NCI-H128 (cell line): ENCODE results near the gene COG3.

Source experiments
- DNase-seq: peaks from one replicate; lab custom pipeline; 2025; ENCODE audit not compliant: unreplicated experiment; lab: John Stamatoyannopoulos, UW

COG3 gene

DNA sequence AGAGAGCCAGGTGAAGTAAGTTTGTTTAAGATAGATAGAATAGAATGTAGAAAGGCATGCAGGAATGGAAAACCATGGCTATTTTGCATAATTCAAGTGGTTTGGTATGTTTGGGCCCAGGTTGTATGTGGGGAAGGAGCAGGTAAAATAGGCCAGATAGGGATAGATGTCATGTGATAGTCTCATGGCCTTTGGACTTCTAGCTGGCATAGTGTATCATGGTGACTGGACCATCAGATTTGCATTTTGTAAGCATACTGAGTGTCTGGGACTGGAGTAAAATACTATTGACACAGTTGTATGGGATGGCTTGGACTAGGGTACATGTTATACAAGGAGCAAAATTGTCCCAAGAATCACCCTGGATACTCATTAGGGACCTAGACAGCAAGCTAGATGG, 38.9 kb downstream of the COG3 start:
- no peak for DNase-seq

- no peak for DNase-seq
These were observed 42.1 kb downstream of the COG3 start for GRCh38 chr13:45506811-45507210.

DNA sequence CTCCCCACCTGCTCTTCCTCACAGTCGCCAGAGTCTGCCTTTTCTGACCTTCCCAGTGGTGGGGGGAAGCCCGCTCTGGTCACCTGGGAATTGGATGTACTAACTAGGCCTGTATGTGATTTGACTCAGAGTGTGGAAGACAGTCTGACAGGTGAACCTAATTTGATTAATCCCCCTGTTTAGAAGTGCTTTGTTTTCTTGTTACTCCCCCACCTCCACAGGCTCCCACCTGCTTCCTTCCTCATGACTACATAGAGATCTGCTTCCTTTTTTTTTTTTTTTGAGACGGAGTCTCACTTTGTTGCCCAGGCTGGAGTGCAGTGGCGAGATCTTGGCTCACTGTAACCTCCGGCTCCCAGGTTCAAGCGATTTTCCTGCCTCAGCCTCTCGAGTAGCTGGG, 44.0 kb downstream of the COG3 start:
- no peak for DNase-seq

- no peak for DNase-seq
These were observed 45.9 kb downstream of the COG3 start for GRCh38 chr13:45510672-45511071.

DNA sequence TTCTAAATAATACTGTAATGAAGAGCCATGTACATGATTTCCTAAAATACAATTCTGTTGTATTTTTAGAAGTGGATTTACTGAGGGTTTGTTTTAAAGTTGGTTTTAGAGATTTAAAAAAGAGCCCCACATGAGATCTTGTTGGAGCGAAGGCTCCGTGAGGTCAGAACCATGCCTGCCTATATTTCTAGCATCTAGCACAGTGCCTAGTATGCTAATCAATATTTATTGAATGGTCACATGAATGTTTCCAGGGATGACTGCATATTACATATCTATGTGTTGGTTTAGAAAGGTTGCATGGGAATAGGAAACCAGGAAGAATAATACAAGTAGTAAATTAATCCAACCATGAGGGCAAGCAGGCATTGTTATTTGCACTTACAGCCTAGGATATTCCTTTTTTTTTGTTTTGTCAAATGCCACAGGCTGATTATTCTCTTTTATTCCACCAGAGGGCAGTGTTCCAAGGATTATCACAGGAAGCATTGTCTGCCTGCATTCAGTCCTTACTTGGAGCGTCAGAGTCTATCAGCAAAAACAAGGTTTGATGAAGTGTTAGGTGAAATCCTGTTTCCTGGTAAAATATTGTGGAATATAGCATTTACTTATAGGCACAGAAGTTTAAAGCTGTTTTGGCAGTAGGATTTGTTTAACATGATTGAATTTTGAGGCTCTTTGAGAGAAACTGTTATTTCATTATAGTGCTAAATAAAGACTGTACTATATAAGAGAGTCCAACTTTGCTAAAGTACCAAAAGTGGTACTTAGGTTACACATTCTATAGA, 46.8 kb downstream of the COG3 start:
- DNase-seq: no peak

DNA sequence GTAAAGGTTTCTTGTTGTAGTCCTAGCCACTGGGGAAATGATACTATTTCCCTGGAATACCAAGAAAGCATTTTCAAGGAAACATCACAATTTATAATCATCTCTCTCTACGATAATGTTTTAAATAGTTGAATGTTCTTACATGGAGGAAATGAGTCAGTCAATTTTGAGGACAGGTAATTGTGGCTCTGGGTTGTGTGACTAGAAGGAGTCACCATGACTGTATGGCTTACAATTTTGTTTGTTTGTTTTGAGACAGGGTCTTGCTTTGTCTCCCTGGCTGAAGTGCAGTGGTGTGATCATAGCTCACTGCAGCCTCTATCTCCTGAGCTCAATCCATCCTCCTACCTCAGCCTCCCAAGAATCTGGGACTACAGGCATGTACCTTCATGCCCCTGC, 47.4 kb downstream of the COG3 start:
- no peak for DNase-seq

DNA sequence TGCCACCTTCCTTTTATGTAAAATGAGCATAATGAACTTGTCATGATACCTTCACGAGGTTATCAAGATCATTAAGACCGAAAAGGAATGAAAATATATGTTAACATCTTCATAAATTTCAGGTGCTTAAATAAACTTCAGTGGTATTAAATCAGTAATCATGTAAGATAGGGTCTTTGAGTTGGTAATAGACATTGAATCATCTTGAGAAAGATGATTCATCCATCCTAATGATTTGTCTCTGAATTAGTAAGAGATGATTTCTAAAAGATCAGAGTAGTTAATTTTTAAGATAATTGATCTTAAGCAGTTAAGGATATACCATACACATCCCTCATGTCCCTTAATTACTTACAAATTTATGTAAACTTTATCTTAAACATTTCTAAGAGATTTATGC, 52.0 kb downstream of the COG3 start:
- DNase-seq: no peak

DNA sequence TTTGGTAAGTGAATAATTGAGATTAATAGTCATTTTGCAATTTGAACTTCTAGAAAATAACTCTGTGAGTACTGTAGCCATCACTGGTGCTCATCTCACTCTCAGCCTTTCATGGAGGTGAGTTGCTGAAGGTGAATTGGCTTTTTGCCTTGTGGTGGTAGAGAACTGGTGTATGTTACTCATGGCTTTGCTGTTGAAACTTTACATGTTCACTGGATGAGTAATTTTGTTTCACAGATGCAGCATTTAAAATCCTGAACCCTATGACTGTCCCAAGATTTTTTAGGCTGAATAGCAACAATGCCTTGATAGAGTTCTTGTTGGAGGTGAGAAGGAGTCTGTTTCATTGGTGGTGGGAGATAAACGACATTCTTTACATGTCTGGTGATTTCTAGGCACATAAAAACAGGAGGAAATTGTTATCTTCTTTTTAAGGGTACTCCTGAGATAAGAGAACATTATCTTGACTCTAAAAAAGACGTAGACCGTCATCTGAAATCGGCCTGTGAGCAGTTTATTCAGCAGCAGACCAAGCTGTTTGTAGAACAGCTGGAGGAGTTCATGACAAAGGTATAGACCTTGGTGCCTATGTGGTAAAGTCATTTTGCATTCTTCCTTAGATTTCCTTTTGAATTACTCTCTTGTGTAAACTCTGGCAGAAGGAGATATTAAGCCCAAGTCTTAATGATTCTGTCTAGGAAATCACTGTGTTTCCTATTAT, 53.9 kb downstream of the COG3 start:
- DNase-seq: no peak

GRCh38 chr13:45519493-45519892, 54.8 kb downstream of the COG3 start:
- DNase-seq: no peak

DNA sequence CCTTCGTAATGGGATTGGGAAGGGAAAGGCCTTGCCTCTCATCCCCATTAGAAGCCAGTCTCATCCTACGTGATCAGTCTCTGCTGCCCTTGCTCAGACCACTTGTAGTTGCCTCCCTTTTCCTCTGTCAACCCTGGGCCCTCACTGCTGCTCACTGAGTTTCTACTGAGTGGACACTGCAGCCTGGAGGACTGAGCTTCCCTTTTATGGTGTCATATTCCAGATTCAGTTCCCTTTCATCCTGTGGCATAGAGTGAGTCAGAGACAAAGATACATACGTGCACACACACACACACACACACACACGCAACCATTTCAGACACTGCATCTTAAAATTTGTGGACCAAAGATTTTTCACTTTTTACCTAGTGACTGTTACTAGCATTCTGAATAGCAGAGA, 56.6 kb downstream of the COG3 start:
- DNase-seq: no peak

GRCh38 chr13:45522571-45522970, 57.8 kb downstream of the COG3 start:
- no peak for DNase-seq

DNA sequence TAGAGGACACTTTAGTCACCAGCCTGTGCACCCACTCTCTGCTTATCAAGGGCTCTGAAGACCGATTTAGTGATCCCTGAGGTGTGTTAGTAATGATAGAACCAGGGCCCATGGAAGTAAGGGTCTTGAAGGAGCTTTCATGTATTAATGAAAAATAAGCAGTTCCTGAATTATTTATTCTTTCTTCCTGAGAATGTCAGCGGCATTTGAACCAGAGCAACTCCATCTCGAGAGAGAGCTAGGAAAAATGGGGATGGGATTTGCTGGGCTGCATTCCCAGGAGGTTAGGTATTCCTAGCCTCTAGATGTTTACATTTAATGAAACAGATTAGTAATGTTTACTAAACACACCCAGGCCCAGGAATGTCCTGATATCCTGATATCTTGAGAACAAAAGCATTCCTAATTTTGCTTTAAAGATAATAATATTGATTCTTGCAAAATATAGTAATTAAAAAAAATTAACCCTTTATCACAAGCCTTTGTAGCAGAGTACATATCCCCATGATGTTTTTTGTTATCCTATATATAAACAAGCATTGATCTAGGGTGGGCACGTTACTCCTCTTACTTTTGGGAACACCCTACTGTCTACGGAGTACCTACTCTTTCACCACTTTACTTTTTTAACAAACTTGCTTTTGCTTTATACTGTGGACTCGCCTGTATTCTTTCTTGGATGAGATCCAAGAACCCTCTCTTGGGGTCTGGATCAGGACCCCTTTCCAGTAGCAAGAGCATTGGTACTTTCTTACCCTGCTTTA, 63.1 kb downstream of the COG3 start:
- DNase-seq: no peak

GRCh38 chr13:45529758-45530157, 65.0 kb downstream of the COG3 start:
- DNase-seq: no peak

DNA sequence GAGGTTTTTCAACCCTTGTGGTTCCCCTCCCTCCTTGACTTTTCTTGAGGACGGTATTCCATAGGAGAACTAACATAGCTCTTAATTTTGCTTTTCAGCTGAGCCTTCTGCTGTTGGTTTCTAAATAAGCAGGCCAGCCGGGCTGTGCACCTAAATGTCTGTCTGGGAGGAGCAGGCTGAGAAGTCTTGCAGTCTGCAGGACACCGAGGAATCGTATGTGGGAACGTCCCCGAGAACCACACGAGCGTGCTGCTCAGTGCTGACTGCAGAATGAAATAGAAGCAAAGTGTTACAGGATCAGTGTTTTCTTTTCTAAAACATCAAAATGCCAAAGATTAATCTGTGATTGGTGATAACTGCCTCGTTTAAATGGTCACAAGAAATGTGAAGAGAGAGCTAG, 69.9 kb downstream of the COG3 start:
- no peak for DNase-seq

DNA sequence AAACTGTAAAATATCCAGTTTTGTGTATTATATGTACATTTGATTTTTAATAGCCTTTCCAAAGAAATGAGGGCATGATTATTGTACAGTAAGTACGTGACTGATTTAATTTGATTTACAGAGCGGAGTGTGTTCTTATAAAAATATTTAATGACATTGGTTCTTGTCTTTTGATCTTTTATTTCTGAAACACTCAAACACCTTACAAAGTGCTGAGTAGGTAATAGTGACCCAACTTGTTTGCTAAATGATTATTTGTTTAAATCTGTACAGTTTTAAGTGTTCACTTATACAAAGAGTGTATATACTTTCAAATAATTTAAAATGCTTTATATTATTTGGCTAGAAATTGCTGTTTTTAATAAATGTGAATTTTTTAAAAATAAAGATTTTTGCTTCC, 71.5 kb downstream of the COG3 start:
- DNase-seq: no peak

GRCh38 chr13:45537516-45537915, 72.8 kb downstream of the COG3 start:
- no peak for DNase-seq

- DNase-seq: no peak
These were observed 73.6 kb downstream of the COG3 start for GRCh38 chr13:45538382-45538781.

- DNase-seq: no peak
These were observed 75.5 kb downstream of the COG3 start for GRCh38 chr13:45540195-45540594.

DNA sequence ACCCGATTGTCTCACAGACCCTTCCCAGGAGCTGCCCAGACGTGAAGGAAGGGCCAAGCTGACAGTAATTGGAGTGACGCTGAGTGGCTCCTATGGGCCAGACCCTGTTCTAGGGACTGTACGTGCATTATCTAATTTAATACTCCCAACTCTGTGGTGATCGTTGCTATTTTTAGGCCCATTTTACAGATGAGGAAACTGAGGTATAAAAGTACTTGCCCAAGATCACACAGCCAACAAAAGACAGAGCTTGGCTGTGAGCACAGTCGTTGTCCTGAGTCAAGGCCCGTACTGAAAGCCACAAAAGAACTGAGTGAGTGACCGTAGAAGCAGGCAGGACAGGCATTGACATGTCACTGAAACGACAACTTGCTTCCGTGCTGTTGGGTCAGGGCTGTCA, 76.1 kb downstream of the COG3 start:
- no peak for DNase-seq

GRCh38 chr13:45541806-45542205, 77.1 kb downstream of the COG3 start:
- DNase-seq: no peak

DNA sequence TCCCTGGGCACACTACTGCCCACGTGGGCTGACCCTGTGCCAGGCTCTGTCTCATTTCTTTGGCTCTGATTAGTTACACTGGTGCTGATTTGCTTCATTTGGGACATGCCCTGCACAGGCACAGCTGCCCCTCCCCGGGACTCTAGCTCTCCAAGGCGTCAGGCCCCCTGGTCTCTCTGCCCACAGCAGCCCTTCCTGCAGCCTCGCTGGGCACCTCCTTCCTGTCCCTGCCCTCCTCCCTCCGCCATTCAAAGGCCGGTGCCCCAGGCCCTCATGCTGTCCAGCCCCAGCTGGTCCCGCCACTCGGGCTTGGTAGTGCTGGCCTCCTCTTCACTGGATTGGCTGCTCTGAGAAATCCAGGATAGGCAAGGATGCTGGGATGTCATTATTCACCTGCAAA, 77.7 kb downstream of the COG3 start:
- no peak for DNase-seq

GRCh38 chr13:45542878-45543277, 78.1 kb downstream of the COG3 start:
- no peak for DNase-seq
